Upper lobe of right lung (tissue), 1 donor: ENCODE data around the gene UBE2Z. TPM values are rescaled to one million over a fixed set of nuclear protein-coding genes. Genes with fewer than 3 reads are reported as not detected.
"Not testable (repeated sequence)": the region's sequence is repeated elsewhere in the genome, so short reads cannot be mapped to it uniquely, and the experiment has no call there.

ENCODE experiments used
- ATAC-seq: fragments of 200-7000 bp; cut with Tn5 transposase; one replicate; pipeline ENCODE4 v1.9.1; 2020; ENCODE audit warnings: mild to moderate bottlenecking, moderate library complexity
- DNase-seq: peaks from one replicate; pipeline ENCODE4 v3.0.0-alpha.2; 2020
- H3K27ac ChIP-seq: fragments of 200-600 bp; one replicate; pipeline ENCODE4 v1.8.0; 2022
- H3K27me3 ChIP-seq: fragments of 200-600 bp; one replicate; pipeline ENCODE4 v1.8.0; 2022; ENCODE audit warnings: mild to moderate bottlenecking
- H3K36me3 ChIP-seq: fragments of 200-600 bp; one replicate; pipeline ENCODE4 v1.8.0; 2022
- H3K4me1 ChIP-seq: fragments of 200-600 bp; one replicate; pipeline ENCODE4 v1.8.0; 2022
- H3K4me3 ChIP-seq: fragments of 200-600 bp; one replicate; pipeline ENCODE4 v1.8.0; 2022; ENCODE audit warnings: mild to moderate bottlenecking
- H3K9me3 ChIP-seq: fragments of 200-600 bp; one replicate; pipeline ENCODE4 v1.8.0; 2022
- CTCF ChIP-seq: fragments of 200-600 bp; IDR thresholded peaks from one replicate; pipeline ENCODE4 v1.8.0; 2022; ENCODE audit warnings: antibody characterized with exemption
- intact Hi-C: fragments of 100-400 bp; cut with DNase I; formaldehyde crosslinking; loops from one replicate; pipeline ENCODE4 v1.11.0; 2022
- total RNA-seq: library from RNA; stranded (reverse); fragmentation: NEBNext Ultra II Directional; extraction: Animal tissue kit (Norgen Biotek cat#: 25700); gene quantifications from one replicate; pipeline ENCODE4 v1.2.1, GENCODE V29; 2021
- donor health status: DM: no; HTN: yes; CAD: no; lungs with severe emphysema.

UBE2Z gene
- total RNA-seq, 1 donor from 2014 or later, result 61.3 TPM

DNA sequence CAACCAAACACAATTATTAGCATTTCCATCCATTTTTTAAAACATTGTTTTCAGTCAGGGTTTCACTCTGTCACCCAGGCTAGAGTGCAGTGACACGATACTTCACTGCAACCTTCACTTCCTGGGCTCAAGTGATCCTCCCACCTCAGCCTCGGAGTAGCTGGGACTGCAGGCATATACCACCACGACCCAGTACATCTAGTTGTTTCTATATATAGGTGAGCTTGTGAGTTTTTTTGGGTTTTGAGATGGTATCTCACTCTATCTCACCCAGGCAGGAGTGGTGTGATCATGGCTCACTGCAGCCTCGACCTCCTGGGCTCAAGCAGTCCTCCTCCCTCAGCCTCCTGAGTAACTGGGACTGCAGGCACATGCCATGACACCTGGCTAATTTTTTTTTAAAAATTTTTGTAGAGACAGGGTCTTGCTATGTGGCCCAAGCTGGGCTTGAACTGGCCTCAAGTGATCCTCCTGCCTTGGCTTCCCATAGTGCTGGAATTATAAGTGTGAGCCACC lies 37.1 kb upstream of the UBE2Z start:
- intact Hi-C loops, result no loop called here
- Histone ChIP-seq H3K9me3 (no peaks in the 10 kb centered on the region), H3K4me1 (peaks cover 20% of the 10 kb centered on the region), H3K27me3 (no peaks in the 10 kb centered on the region), H3K27ac (no peak overlapping the region), H3K36me3 (peaks cover 2% of the 10 kb centered on the region), H3K4me3 (no peak overlapping the region)
- no peak for ATAC-seq
- TF ChIP-seq CTCF, result no peak
- no peak for DNase-seq

DNA sequence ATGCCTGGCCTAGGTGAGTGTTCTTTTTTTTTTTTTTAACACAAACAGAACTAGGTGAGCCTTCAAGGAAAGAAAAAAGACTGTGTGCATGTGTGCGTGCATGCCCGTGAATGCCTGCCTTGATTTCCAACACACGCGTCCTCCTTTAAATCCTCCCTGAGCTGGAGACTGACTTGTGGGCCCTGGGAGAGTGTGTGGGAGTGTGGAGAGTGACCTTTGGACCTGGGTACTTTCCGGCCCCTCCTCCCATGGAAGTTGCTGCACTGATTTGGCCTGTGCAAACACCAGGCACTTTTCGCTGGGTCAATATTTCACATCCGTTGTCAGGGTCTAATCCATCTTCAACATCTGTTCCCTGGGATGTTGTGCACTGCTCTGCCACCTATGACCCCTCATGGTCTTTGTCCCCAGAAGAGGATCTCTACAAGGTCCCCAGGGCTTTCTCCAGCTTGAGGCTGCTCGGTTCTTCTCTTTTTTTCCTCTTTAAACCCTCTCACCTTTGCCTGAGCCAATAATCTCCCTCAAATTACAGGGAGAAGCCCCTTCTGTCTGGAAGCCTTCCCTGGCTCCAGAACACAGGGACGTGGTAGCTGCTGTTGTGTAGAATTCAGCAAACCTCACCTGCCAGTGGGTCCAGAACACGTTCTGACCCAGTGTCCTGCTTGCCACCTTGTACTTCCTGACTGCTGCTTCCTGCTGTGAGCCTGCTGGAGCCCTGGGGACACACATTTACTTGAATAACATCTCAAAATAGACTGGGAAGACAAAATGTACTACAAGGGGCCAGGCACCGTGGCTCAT lies 36.5 kb upstream of the UBE2Z start:
- Histone ChIP-seq H3K9me3 (no peaks in the 10 kb centered on the region), H3K27me3 (no peaks in the 10 kb centered on the region), H3K4me3 (no peak overlapping the region), H3K4me1 (peaks cover 20% of the 10 kb centered on the region), H3K36me3 (no peaks in the 10 kb centered on the region), H3K27ac (peak overlapping the region; percentile 58)
- DNase-seq (no peak), ATAC-seq (peak; percentile 71)
- no peak for TF ChIP-seq CTCF
- intact Hi-C loops, result no loop called here

DNA sequence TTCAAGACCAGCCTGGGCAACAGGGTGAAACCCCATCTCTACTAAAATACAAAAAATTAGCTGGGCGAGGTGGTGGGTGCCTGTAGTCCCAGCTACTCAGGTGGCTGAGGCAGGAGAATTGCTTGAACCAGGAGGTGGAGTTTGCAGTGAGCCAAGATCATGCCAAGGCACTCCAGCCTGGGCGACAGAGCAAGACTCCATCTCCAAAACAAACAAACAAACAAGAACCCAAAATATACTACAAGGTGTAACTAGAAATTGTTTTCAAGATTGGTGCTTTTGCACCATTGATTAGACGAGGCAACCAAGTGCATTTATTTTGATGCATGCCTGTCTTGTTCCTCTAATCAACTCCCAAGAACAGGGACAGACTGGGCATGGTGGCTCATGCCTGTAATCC lies 35.8 kb upstream of the UBE2Z start:
- H3K27me3 ChIP-seq, ATAC-seq, H3K9me3 ChIP-seq, DNase-seq, H3K4me3 ChIP-seq, intact Hi-C loops, H3K36me3 ChIP-seq: not testable (repeated sequence)
- H3K27ac ChIP-seq, result peak overlapping the region; percentile 58
- peaks cover 20% of the 10 kb centered on the region for H3K4me1 ChIP-seq

GRCh38 chr17:48873209-48873608 lies 35.0 kb upstream of the UBE2Z start:
- Histone ChIP-seq H3K9me3 (no peaks in the 10 kb centered on the region), H3K4me3 (no peak overlapping the region), H3K4me1 (peaks cover 20% of the 10 kb centered on the region), H3K27me3 (no peaks in the 10 kb centered on the region), H3K27ac (peak overlapping the region; percentile 58), H3K36me3 (no peaks in the 10 kb centered on the region)
- TF ChIP-seq CTCF, result no peak
- ATAC-seq, result no peak
- no peak for DNase-seq
- intact Hi-C loops, result no loop called here

DNA sequence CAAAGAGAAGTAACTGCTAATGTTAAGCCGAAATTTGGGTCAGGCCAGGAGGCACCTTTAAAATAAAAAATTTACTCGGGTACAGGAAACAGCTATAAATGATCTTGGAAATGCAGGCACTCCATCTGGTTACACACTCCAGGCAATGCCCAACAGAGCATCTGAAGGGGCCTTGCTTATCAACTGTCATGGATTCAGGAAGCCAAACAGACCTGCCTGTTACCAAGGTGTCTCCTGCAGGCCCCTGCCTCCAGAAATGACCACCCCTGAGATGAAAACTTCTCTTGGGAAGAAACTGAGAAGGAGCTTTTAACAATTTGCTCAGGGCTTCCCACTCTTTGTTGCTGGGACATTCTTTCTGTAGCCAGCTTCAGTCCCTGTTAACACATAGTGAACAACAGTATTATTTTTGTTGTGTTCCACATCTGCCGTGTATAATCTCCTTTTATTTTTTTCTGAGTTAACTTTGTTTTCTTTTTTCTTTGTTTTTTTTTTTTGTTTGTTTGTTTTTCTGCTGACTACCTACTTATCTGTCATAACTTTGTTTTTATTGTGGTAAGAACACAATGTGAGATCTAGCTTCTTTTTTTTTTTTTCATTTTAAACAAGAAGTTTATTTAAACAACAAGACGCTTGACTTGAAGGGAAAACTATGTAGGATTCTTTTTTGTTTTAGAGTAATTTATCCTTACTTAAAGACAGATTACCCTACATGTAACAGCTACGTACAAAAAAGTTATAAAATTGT lies 34.3 kb upstream of the UBE2Z start:
- DNase-seq (no peak), ATAC-seq (no peak)
- no peaks in the 10 kb centered on the region for H3K9me3 ChIP-seq
- no peak for TF ChIP-seq CTCF
- peaks cover 20% of the 10 kb centered on the region for H3K4me1 ChIP-seq
- H3K27me3 ChIP-seq, result no peaks in the 10 kb centered on the region
- no peaks in the 10 kb centered on the region for H3K36me3 ChIP-seq
- H3K27ac ChIP-seq, result peak overlapping the region; percentile 42
- intact Hi-C loops, result no loop called here
- H3K4me3 ChIP-seq, result no peak overlapping the region
